HepG2 (cell line): ENCODE measurements around the gene ACOXL. TPM values are rescaled to one million over a fixed set of nuclear protein-coding genes. Genes with fewer than 3 reads are reported as not detected.

ENCODE experiments used
- AHDC1 ChIP-seq: sonication (generic); formaldehyde crosslinking; IDR thresholded peaks from 2 replicates; pipeline ENCODE4 v1.5.1; 2020; ENCODE audit warnings: mild to moderate bottlenecking, missing genetic modification reagents, borderline replicate concordance
- GTF2F1 ChIP-seq: fragments of 150-350 bp; IDR thresholded peaks from 2 replicates; pipeline ENCODE4 v1.6.1; 2014; ENCODE audit warnings: low read length
- HOXA9 ChIP-seq: sonication (generic); formaldehyde crosslinking; IDR thresholded peaks from 2 replicates; pipeline ENCODE4 v1.8.1; 2022; ENCODE audit warnings: missing genetic modification reagents, mild to moderate bottlenecking, moderate library complexity, borderline replicate concordance
- KAT8 ChIP-seq: IDR thresholded peaks from 2 replicates; pipeline ENCODE4 v1.6.1; 2016; ENCODE audit warnings: missing genetic modification reagents, missing compliant biosample characterization
- KLF12 ChIP-seq: sonication (generic); formaldehyde crosslinking; IDR thresholded peaks from 2 replicates; pipeline ENCODE4 v1.4.0; 2020; ENCODE audit warnings: missing genetic modification reagents, borderline replicate concordance
- MEIS1 ChIP-seq: sonication (generic); formaldehyde crosslinking; IDR thresholded peaks from 2 replicates; pipeline ENCODE4 v1.9.0; 2021; ENCODE audit warnings: mild to moderate bottlenecking, missing genetic modification reagents, moderate library complexity, borderline replicate concordance
- PAWR ChIP-seq: sonication (generic); formaldehyde crosslinking; IDR thresholded peaks from 2 replicates; pipeline ENCODE4 v1.4.0; 2020; ENCODE audit warnings: missing genetic modification reagents, mild to moderate bottlenecking, borderline replicate concordance
- PRDM4 ChIP-seq: sonication (generic); formaldehyde crosslinking; IDR thresholded peaks from 2 replicates; pipeline ENCODE4 v1.9.0; 2021; ENCODE audit warnings: missing genetic modification reagents, borderline replicate concordance
- RFXANK ChIP-seq: IDR thresholded peaks from 2 replicates; pipeline ENCODE4 v1.6.1; 2016
- TMF1 ChIP-seq: sonication (generic); formaldehyde crosslinking; IDR thresholded peaks from 2 replicates; pipeline ENCODE4 v1.8.1; 2022; ENCODE audit warnings: low read depth, missing genetic modification reagents
- ZBTB46 ChIP-seq: sonication (generic); formaldehyde crosslinking; IDR thresholded peaks from 2 replicates; pipeline ENCODE4 v1.4.0; 2020; ENCODE audit warnings: mild to moderate bottlenecking, missing genetic modification reagents, borderline replicate concordance
- ZFP82 ChIP-seq: sonication (generic); formaldehyde crosslinking; IDR thresholded peaks from 2 replicates; pipeline ENCODE4 v1.5.1; 2020; ENCODE audit warnings: mild to moderate bottlenecking, missing genetic modification reagents, borderline replicate concordance
- ZNF782 ChIP-seq: sonication (generic); formaldehyde crosslinking; IDR thresholded peaks from 2 replicates; pipeline ENCODE4 v1.4.0; 2020; ENCODE audit warnings: missing genetic modification reagents, mild to moderate bottlenecking, borderline replicate concordance
- ZNF841 ChIP-seq: sonication (generic); formaldehyde crosslinking; IDR thresholded peaks from 2 replicates; pipeline ENCODE4 v1.8.1; 2023; ENCODE audit warnings: missing genetic modification reagents, borderline replicate concordance
- ZSCAN30 ChIP-seq: sonication (generic); formaldehyde crosslinking; IDR thresholded peaks from 2 replicates; pipeline ENCODE4 v1.5.0; 2020; ENCODE audit warnings: mild to moderate bottlenecking, missing genetic modification reagents
- polyA plus RNA-seq, 8 experiments: library from polyadenylated mRNA; depleted of rRNA in 3 of 8; stranded (reverse) in 7 of 8; unstranded in 1 of 8; fragments of >200 nt; fragmentation: Illumina TruSeq in 4 of 8; extraction: Trizol in 4 of 8; gene quantifications; 2 replicates each; pipeline versions ENCODE4 v1.2.1 to v1.2.3, GENCODE V29; 2011 to 2016; ENCODE audit warnings: low read depth in 4 of 8, missing spikeins in 1 of 8, mixed read lengths in 1 of 8; ENCODE audit not compliant: insufficient read depth in 1 of 8
- total RNA-seq, 5 experiments: library from RNA; depleted of rRNA; stranded (reverse); fragments of >200 nt; fragmentation: Illumina TruSeq; extraction: Trizol; gene quantifications; 2 replicates each; pipeline ENCODE4 v1.2.3, GENCODE V29; 2016; ENCODE audit warnings: low read depth in 1 of 5

The ACOXL gene
- total and polyA plus RNA-seq, 2 of the 13 experiments (the other 11 are each of a cell fraction or from before 2014, with no cell fraction given), result not detected

GRCh38 chr2:110768591-110768990 is 36.2 kb downstream of the ACOXL start (continued):
- no peak for TF ChIP-seq ZBTB46 (CRISPR knock-in tag)
- TF ChIP-seq ZNF782 (CRISPR knock-in tag), result no peak
- no peak for TF ChIP-seq KLF12 (CRISPR knock-in tag)
- TF ChIP-seq TMF1 (CRISPR knock-in tag), result no peak
- TF ChIP-seq ZFP82 (CRISPR knock-in tag), result no peak
- peak; percentile 55; the same call in 1 of the 2 replicates for TF ChIP-seq AHDC1 (CRISPR knock-in tag)
- no peak for TF ChIP-seq PAWR
- TF ChIP-seq KAT8 (CRISPR knock-in tag), result peak; percentile 45; the same call in 1 of the 2 replicates
- no peak for TF ChIP-seq PRDM4
- TF ChIP-seq ZNF841 (CRISPR knock-in tag), result no peak
- TF ChIP-seq GTF2F1, result no peak
- no peak for TF ChIP-seq ZSCAN30 (CRISPR knock-in tag)
- TF ChIP-seq RFXANK (CRISPR knock-in tag), result no peak
- TF ChIP-seq HOXA9, result no peak
- TF ChIP-seq MEIS1 (CRISPR knock-in tag), result no peak; the same call in 1 of the 2 replicates
- TF ChIP-seq, all 625 proteins: peak for 108
